Endothelial cell of umbilical vein (primary cell): ENCODE measurements around the gene HIRA. TPM values are rescaled to one million over a fixed set of nuclear protein-coding genes. Genes with fewer than 3 reads are reported as not detected.

Experiments
- BruUV-seq: library from RNA; stranded (reverse); fragments of 400-500 nt; replicated peaks from 2 replicates; lab custom pipeline; 2021; lab: Mats Ljungman, UMichigan
- CTCF ChIA-PET: fragments of 300-600, 350-600 bp; sonication (Branson Sonifier 250); formaldehyde crosslinking; loops from one replicate; lab custom pipeline; 2021; ENCODE audit warnings: antibody characterized with exemption, inconsistent platforms; lab: Charles Lee
- POLR2A ChIA-PET: fragments of 300-600, 350-600 bp; sonication (Branson Sonifier 250); formaldehyde crosslinking; loops from one replicate; lab custom pipeline; 2021; ENCODE audit warnings: antibody characterized with exemption, inconsistent platforms; lab: Charles Lee
- DNase-seq: peaks from one replicate; pipeline ENCODE4 v3.0.0-alpha.2; 2011; ENCODE audit warnings: low read depth, low spot score
- FAIRE-seq: peaks from 2 replicates; lab custom pipeline; 2011; peaks lifted over from hg19 to GRCh38; lab: Jason Lieb, UNC
- H2AFZ ChIP-seq: 2 replicates; pipeline ENCODE4 v1.6.0; 2012; ENCODE audit warnings: low read depth, low read length, control low read depth, inconsistent platforms
- H3K27ac ChIP-seq: 2 replicates; pipeline ENCODE4 v1.5.1; 2011; ENCODE audit warnings: low read depth, mild to moderate bottlenecking, control low read depth, low read length, moderate library complexity; ENCODE audit not compliant: insufficient read depth
- H3K27me3 ChIP-seq, 2 experiments: 2 replicates each; pipeline versions ENCODE4 v1.6.0 to v1.6.1; 2011; ENCODE audit warnings: low read length in 2 of 2, mixed read lengths in 1 of 2; ENCODE audit not compliant: control insufficient read depth in 2 of 2, insufficient read depth in 2 of 2
- H3K36me3 ChIP-seq, 2 experiments: 2 replicates in 1 of 2; 3 replicates in 1 of 2; pipeline ENCODE4 v1.5.1; 2011; ENCODE audit warnings: low read length in 2 of 2, mild to moderate bottlenecking in 1 of 2, moderate library complexity in 1 of 2; ENCODE audit not compliant: control insufficient read depth in 2 of 2, insufficient read depth in 2 of 2; ENCODE audit errors: extremely low read depth in 1 of 2
- H3K4me1 ChIP-seq: 3 replicates; pipeline ENCODE4 v1.5.1; 2011; ENCODE audit warnings: mild to moderate bottlenecking, low read length; ENCODE audit not compliant: control insufficient read depth, insufficient read depth; ENCODE audit errors: extremely low read depth
- H3K4me2 ChIP-seq: 2 replicates; pipeline ENCODE4 v1.6.1; 2011; ENCODE audit warnings: low read length, control low read depth, mixed read lengths; ENCODE audit not compliant: insufficient read depth
- H3K4me3 ChIP-seq, 3 experiments: fragments of 200-600 bp in 1 of 3; sonication (generic), shearing (Covaris generic) in 1 of 3; replicated peaks in 1 of 3; 2 replicates each; pipeline ENCODE4 v1.5.1; 2011 to 2016; ENCODE audit warnings: control low read depth in 3 of 3, low read length in 3 of 3, mild to moderate bottlenecking in 2 of 3, inconsistent platforms in 1 of 3, low read depth in 1 of 3, moderate library complexity in 1 of 3; ENCODE audit not compliant: insufficient read depth in 1 of 3
- H3K79me2 ChIP-seq: 2 replicates; pipeline ENCODE4 v1.6.0; 2012; ENCODE audit warnings: low read length, inconsistent platforms; ENCODE audit not compliant: control insufficient read depth, insufficient read depth
- H3K9ac ChIP-seq: replicated peaks from 2 replicates; pipeline ENCODE3; 2011; ENCODE audit warnings: low read length, control low read depth; ENCODE audit not compliant: insufficient read depth; ENCODE audit errors: extremely low read depth
- H3K9me1 ChIP-seq: replicated peaks from 3 replicates; pipeline ENCODE4 v1.6.0; 2011; ENCODE audit warnings: mild to moderate bottlenecking, low read length; ENCODE audit not compliant: control insufficient read depth, insufficient read depth; ENCODE audit errors: extremely low read depth
- H3K9me3 ChIP-seq: replicated peaks from 2 replicates; pipeline ENCODE4 v1.5.1; 2012; ENCODE audit warnings: low read length, inconsistent platforms; ENCODE audit not compliant: control insufficient read depth, insufficient read depth
- H4K20me1 ChIP-seq: replicated peaks from 2 replicates; pipeline ENCODE3; 2011; ENCODE audit warnings: mild to moderate bottlenecking, low read length; ENCODE audit not compliant: control insufficient read depth, insufficient read depth; ENCODE audit errors: extremely low read depth
- EZH2 ChIP-seq: IDR thresholded peaks from 2 replicates; pipeline ENCODE4 v1.6.1; 2012; ENCODE audit warnings: borderline replicate concordance, low read depth, mild to moderate bottlenecking, moderate library complexity, low read length, inconsistent platforms; ENCODE audit not compliant: severe bottlenecking
- FOS ChIP-seq: IDR thresholded peaks from 2 replicates; pipeline ENCODE4 v1.6.1; 2011; ENCODE audit warnings: mild to moderate bottlenecking, low read length, moderate library complexity, borderline replicate concordance; ENCODE audit not compliant: insufficient read depth
- POLR2AphosphoS5 ChIP-seq: IDR thresholded peaks from 2 replicates; pipeline ENCODE4 v1.6.1; 2012; ENCODE audit warnings: low read depth, mild to moderate bottlenecking, control low read depth, low read length, moderate library complexity; ENCODE audit not compliant: insufficient read depth
- dilution Hi-C: fragments of 300-500 bp; cut with MboI; formaldehyde crosslinking; loops from one replicate; pipeline ENCODE4 v1.15.0; 2019; ENCODE audit warnings: low sequenced_read_pairs; ENCODE audit not compliant: extremely low pct_ligation_motif_present
- intact Hi-C: fragments of 100-400 bp; cut with micrococcal nuclease; formaldehyde crosslinking; loops from one replicate; pipeline ENCODE4 v1.10.0; 2022
- polyA plus RNA-seq, 4 experiments: library from polyadenylated mRNA; depleted of rRNA in 3 of 4; stranded (reverse) in 3 of 4; unstranded in 1 of 4; fragments of >200 nt; gene quantifications; 2 replicates each; pipeline versions ENCODE4 v1.2.1 to v1.2.3, GENCODE V29; 2011 to 2012; ENCODE audit warnings: missing spikeins in 1 of 4
- total RNA-seq: library from RNA; stranded (reverse); gene quantifications from 2 replicates; pipeline ENCODE4 v1.2.3, GENCODE V29; 2021

The HIRA gene
- total and polyA plus RNA-seq, 2 donors (not counting 3 experiments of a cell fraction or from before 2014, with no cell fraction given), result 17.3 to 27.7 TPM

- TF ChIP-seq EZH2, result no peak
- no peak for TF ChIP-seq FOS
- Histone ChIP-seq H4K20me1 (no peaks in the 10 kb centered on the region), H3K79me2 (no peaks in the 10 kb centered on the region), H3K4me2 (no peak overlapping the region), H3K4me1 (no peaks in the 10 kb centered on the region), H3K36me3 (peaks cover 5 to 17% of the 10 kb centered on the region in 2 experiments), H3K9me1 (no peaks in the 10 kb centered on the region), H2AFZ (no peak overlapping the region), H3K27me3 (no peaks in the 10 kb centered on the region), H3K9ac (no peak overlapping the region), H3K9me3 (no peaks in the 10 kb centered on the region), H3K4me3 (no peak overlapping the region), H3K27ac (no peak overlapping the region)
- ChIA-PET POLR2A (no interaction called here), CTCF (interaction anchor here (1.4 kb wide), 1 partner anchor 227 kb away, joined by 7 read pairs; no protein-coding TSS in a partner anchor)
- FAIRE-seq (no peak), DNase-seq (no peak)
- dilution Hi-C loops (no loop called here), intact Hi-C loops (no loop called here)
- no TSS peak for BruUV-seq
Observed at GRCh38 chr22:19402642-19403191, 28.8 kb downstream of the HIRA start.

- H3K36me3 ChIP-seq, result peaks cover 3 to 18% of the 10 kb centered on the region in 2 experiments
- H3K27ac ChIP-seq, result no peak overlapping the region
- CTCF ChIA-PET, result no interaction called here
- H3K9me1 ChIP-seq, result no peaks in the 10 kb centered on the region
- intact Hi-C loops, result no loop called here
- TF ChIP-seq POLR2AphosphoS5, result no peak
- no peak overlapping the region for H3K4me2 ChIP-seq
- H3K9me3 ChIP-seq, result no peaks in the 10 kb centered on the region
- H4K20me1 ChIP-seq, result no peaks in the 10 kb centered on the region
- H3K9ac ChIP-seq, result no peak overlapping the region
- dilution Hi-C loops, result no loop called here
- H3K4me3 ChIP-seq, result no peak overlapping the region
- DNase-seq (no peak), FAIRE-seq (no peak)
- H3K27me3 ChIP-seq, result no peaks in the 10 kb centered on the region
- no peaks in the 10 kb centered on the region for H3K4me1 ChIP-seq
- no peak overlapping the region for H2AFZ ChIP-seq
- BruUV-seq, result no TSS peak
- H3K79me2 ChIP-seq, result no peaks in the 10 kb centered on the region
- POLR2A ChIA-PET, result no interaction called here
Observed at GRCh38 chr22:19401483-19401882, 30.1 kb downstream of the HIRA start.
